Thoracic aorta (tissue), 2 donors: Measurements from ENCODE around the gene CLEC10A. TPM values are rescaled to one million over a fixed set of nuclear protein-coding genes. Genes with fewer than 3 reads are reported as not detected.

ENCODE experiments used
- ATAC-seq: fragments of 150-250 bp; one replicate; pipeline ENCODE4 v1.8.0; 2017; ENCODE audit warnings: low read depth; ENCODE audit not compliant: insufficient number of reproducible peaks, low FRiP score
- DNase-seq: peaks from one replicate; pipeline ENCODE4 v3.0.0-alpha.2; 2020; ENCODE audit warnings: low spot score
- H3K27ac ChIP-seq, 2 donors: fragments of 200-600 bp; sonication (generic); 1 replicate in 1 of 2; 2 replicates in 1 of 2; pipeline ENCODE4 v1.5.1; 2016; ENCODE audit warnings: mild to moderate bottlenecking in 2 of 2, moderate library complexity in 2 of 2
- H3K27me3 ChIP-seq: fragments of 200-600 bp; sonication (generic); replicated peaks from 2 replicates; pipeline ENCODE4 v1.6.0; 2016; ENCODE audit warnings: mild to moderate bottlenecking; ENCODE audit not compliant: insufficient read depth
- H3K36me3 ChIP-seq: fragments of 200-600 bp; sonication (generic); one replicate; pipeline ENCODE4 v1.5.1; 2016
- H3K4me1 ChIP-seq, 2 donors: fragments of 200-600 bp; sonication (generic); 1 replicate in 1 of 2; 2 replicates in 1 of 2; pipeline versions ENCODE4 v1.5.1 to v1.6.0; 2016; ENCODE audit warnings: low read depth in 2 of 2, mild to moderate bottlenecking in 1 of 2; ENCODE audit not compliant: control insufficient read depth in 1 of 2
- H3K4me3 ChIP-seq: fragments of 200-600 bp; sonication (generic); 2 replicates; pipeline ENCODE4 v1.5.1; 2016; ENCODE audit warnings: mild to moderate bottlenecking
- H3K9me3 ChIP-seq: fragments of 200-600 bp; sonication (generic); 2 replicates; pipeline ENCODE4 v1.5.1; 2016
- total RNA-seq, 2 donors: library from RNA; depleted of rRNA; stranded (reverse); fragments of >200 nt; gene quantifications; one replicate each; pipeline versions ENCODE4 v1.1.0 to v1.2.3, GENCODE V29; 2016
- TF ChIP-seq, protein P1 (sequence below): fragments of 200-600 bp; sonication (generic); IDR thresholded peaks from one replicate; pipeline ENCODE4 v1.5.1; 2019; ENCODE audit warnings: antibody characterized with exemption

The CLEC10A gene
- total RNA-seq, 2 donors from 2014 or later = 3.2 to 5.8 TPM

GRCh38 chr17:7038025-7038862 lies 41.8 kb downstream of the CLEC10A start:
- Histone ChIP-seq H3K27ac (no peak overlapping the region), H3K36me3 (no peaks in the 10 kb centered on the region), H3K4me3 (no peak overlapping the region), H3K4me1 (peaks cover 12 to 29% of the 10 kb centered on the region in 2 donors), H3K9me3 (no peaks in the 10 kb centered on the region), H3K27me3 (peaks cover 8% of the 10 kb centered on the region)
- TF ChIP-seq, protein P1, sequence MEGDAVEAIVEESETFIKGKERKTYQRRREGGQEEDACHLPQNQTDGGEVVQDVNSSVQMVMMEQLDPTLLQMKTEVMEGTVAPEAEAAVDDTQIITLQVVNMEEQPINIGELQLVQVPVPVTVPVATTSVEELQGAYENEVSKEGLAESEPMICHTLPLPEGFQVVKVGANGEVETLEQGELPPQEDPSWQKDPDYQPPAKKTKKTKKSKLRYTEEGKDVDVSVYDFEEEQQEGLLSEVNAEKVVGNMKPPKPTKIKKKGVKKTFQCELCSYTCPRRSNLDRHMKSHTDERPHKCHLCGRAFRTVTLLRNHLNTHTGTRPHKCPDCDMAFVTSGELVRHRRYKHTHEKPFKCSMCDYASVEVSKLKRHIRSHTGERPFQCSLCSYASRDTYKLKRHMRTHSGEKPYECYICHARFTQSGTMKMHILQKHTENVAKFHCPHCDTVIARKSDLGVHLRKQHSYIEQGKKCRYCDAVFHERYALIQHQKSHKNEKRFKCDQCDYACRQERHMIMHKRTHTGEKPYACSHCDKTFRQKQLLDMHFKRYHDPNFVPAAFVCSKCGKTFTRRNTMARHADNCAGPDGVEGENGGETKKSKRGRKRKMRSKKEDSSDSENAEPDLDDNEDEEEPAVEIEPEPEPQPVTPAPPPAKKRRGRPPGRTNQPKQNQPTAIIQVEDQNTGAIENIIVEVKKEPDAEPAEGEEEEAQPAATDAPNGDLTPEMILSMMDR = no peak
- DNase-seq = no peak
- no peak for ATAC-seq

DNA sequence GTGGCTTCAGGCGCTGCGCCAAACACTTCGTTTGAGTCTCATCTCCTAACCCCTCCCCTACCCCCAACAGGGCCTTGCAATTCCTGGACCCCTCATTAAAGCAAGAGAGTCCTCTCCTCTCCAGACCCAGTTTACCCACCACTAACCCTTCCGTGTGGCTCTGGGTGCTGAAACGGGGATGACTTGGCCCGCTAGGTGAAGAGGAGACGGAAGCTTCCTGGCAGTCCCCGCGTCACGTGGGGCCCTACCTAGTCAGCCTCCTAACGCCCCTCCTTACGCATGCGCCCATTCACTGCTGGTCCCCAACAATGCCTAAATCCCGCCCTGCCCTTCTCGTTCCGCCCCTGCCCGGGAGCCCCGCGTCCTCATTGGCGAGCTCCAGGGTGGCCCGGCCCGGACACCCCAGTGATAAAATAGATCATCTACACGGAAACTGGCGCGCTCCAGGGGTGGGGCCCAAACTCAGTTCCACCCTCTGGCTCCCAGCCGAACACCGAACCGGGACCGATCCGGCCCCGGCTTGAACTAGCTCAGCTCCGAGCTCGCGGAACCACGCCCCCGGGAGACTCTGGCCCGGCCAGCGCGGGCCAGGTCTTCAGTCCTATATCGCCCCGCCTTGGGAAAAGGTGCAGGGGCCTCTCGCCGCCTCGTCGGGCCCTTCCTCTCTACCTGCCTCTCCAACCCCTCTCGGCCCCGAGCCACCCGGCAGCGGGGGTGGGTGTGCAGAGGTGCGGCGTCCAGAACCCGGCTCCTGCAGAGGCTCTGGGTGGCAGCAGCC lies 44.3 kb downstream of the CLEC10A start, which contains the start of gene SLC16A13:
Gene SLC16A13, plus strand, starts transcription at position 425 of the 778 bp plus-strand sequence. CDS start 368 bp downstream, outside the sequence.
- Histone ChIP-seq H3K9me3 (no peaks in the 10 kb centered on the region), H3K4me1 (peaks cover 5 to 16% of the 10 kb centered on the region in 2 donors), H3K27ac (peak within 1 kb of the TSS in 1 of 2 donors; percentile 22), H3K27me3 (no peaks in the 10 kb centered on the region), H3K4me3 (peak within 1 kb of the TSS; percentile 70), H3K36me3 (no peaks in the 10 kb centered on the region)
- ATAC-seq (peak; percentile 27), DNase-seq (peak; percentile 78)
- TF ChIP-seq, protein P1 = no peak

DNA sequence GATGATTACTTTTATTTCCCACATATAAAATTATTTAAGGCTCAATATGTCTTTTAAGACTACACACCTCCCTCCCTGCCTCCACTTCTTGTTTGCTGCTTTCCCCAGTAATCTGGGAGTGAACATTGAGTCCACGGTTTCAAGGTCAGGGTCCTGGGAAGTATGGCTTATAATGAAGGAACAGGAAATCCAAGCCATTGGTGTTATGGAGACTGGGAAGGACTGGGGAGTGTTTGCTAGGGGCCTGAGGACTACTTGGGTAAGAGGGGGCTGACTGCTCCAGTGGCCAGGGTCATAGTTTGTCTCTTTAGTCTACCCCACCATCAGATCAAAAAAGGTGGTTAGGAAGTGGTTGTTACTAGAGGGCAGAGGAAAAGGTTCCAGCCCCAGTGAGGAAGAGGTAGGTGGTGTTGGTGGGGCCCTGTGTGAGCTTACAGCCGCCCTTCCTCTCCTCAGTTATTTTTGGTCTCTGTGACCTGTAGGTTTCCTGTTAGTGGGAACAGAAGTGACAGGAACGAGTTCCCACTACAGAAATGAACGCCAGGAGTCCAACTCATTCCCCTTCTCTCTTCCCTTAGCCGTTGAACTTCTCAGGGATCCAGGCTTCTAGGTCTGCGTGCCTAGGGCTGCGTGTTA lies 45.0 kb downstream of the CLEC10A start:
- no peaks in the 10 kb centered on the region for H3K9me3 ChIP-seq
- ATAC-seq (peak; percentile 29), DNase-seq (no peak)
- no peaks in the 10 kb centered on the region for H3K36me3 ChIP-seq
- H3K27me3 ChIP-seq = no peaks in the 10 kb centered on the region
- TF ChIP-seq, protein P1 = no peak
- peak overlapping the region in 1 of 2 donors; percentile 22 for H3K27ac ChIP-seq
- H3K4me3 ChIP-seq = peak overlapping the region; percentile 70
- H3K4me1 ChIP-seq = peaks cover 5 to 16% of the 10 kb centered on the region in 2 donors

DNA sequence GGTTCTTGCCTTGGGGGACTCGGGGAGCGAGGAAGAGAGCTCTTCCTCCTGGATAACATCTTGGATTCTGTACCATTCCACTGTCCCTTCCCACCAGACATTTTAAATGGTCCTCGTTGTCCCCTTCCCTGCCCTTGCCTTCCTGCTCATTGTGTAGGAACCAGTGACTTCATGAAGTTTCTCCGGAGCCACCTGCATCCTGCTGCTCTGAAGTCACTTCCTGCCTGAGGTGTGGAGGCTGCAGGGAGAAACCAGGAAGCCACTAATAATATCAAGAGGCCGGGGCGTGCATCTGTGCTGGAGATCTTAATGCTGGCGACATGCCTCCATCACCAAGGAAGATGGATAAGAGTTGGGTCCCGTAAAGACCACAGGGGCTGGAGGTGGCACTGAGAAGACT lies 50.4 kb downstream of the CLEC10A start:
- no peak for DNase-seq
- no peak for ATAC-seq
- TF ChIP-seq, protein P1 = no peak
- H3K27ac ChIP-seq = no peak overlapping the region
- H3K4me3 ChIP-seq = no peak overlapping the region
- H3K4me1 ChIP-seq = no peaks in the 10 kb centered on the region
- H3K27me3 ChIP-seq = no peaks in the 10 kb centered on the region
- no peaks in the 10 kb centered on the region for H3K9me3 ChIP-seq
- no peaks in the 10 kb centered on the region for H3K36me3 ChIP-seq
